H1 (cell line): ENCODE data around the gene OBSL1. TPM values are rescaled to one million over a fixed set of nuclear protein-coding genes. Genes with fewer than 3 reads are reported as not detected.

Experiments
- microRNA-seq, 2 experiments: library from miRNA; unstranded; fragments of <30 nt; microRNA quantifications; one replicate each; pipeline versions ENCODE4 to v1.2.0, GENCODE V29; 2016 to 2020; ENCODE audit warnings: borderline microRNAs expressed in 2 of 2, borderline number of aligned reads in 2 of 2, borderline replicate concordance in 1 of 2
- polyA plus RNA-seq, 7 experiments: library from polyadenylated mRNA; depleted of rRNA in 3 of 7; stranded (reverse) in 5 of 7; unstranded in 2 of 7; fragments of >200 nt in 5 of 7; fragments of 200-250 nt in 2 of 7; gene quantifications; 1 replicate in 5 of 7; 2 replicates in 1 of 7; 4 replicates in 1 of 7; pipeline versions ENCODE4 v1.2.1 to v1.2.3, GENCODE V29; 2011 to 2013; ENCODE audit warnings: missing spikeins in 2 of 7, mixed read lengths in 2 of 7
- small RNA-seq: library from polyadenylated mRNA; stranded (forward); fragments of <200 nt; extraction: miRNeasy Mini kit (QIAGEN cat#:217004); gene quantifications from one replicate; pipeline ENCODE3, GENCODE V24; 2013; ENCODE audit not compliant: insufficient read depth
- total RNA-seq: library from RNA; stranded (reverse); fragmentation: NEBNext Ultra II Directional; extraction: Animal tissue kit (Norgen Biotek cat#: 25700); gene quantifications from 2 replicates; pipeline ENCODE4 v1.2.1, GENCODE V29; 2021

OBSL1 gene
- total and polyA plus RNA-seq, 2 of the 8 experiments (the other 6 are each of a cell fraction or from before 2014, with no cell fraction given) = 116 to 127 TPM

Small RNA genes within 50 kb of the gene (microRNA-seq; reads per million reads assigned to microRNA genes)
- gene MIR3132 = 0 to 0.61 reads per million in 2 experiments

Small RNA genes within 50 kb of the gene (small RNA-seq; reads per million reads assigned to genes)
- 1.0 reads per million for gene MIR3132
- not detected for gene RN7SKP213

Other genes starting within 250 kb of the OBSL1 start
- gene RESP18, start 238.8 kb downstream of the OBSL1 start, total RNA-seq = not detected in 2 replicates
- 0.11 TPM in 1 of 2 replicates, not detected in the other for gene RESP18, start 238.8 kb downstream of the OBSL1 start, polyA plus RNA-seq (2011; rRNA removed)
- 59.8 and 64.2 TPM in 2 replicates for gene DNPEP, start 183.6 kb downstream of the OBSL1 start, total RNA-seq
- 109 and 142 TPM in 2 replicates for gene DNPEP, start 183.6 kb downstream of the OBSL1 start, polyA plus RNA-seq (2011; rRNA removed)
- 1.5 and 1.8 TPM in 2 replicates for gene DES, start 153.2 kb downstream of the OBSL1 start, total RNA-seq
- 3.8 and 4.3 TPM in 2 replicates for gene DES, start 153.2 kb downstream of the OBSL1 start, polyA plus RNA-seq (2011; rRNA removed)
- gene SPEG, start 136.7 kb downstream of the OBSL1 start, total RNA-seq = 32.0 and 36.7 TPM in 2 replicates
- gene SPEG, start 136.7 kb downstream of the OBSL1 start, polyA plus RNA-seq (2011; rRNA removed) = 19.9 and 37.1 TPM in 2 replicates
- 34.3 and 35.3 TPM in 2 replicates for gene GMPPA, start 72.6 kb downstream of the OBSL1 start, total RNA-seq
- gene GMPPA, start 72.6 kb downstream of the OBSL1 start, polyA plus RNA-seq (2011; rRNA removed) = 98.8 and 101 TPM in 2 replicates
- gene ASIC4, start 57.1 kb downstream of the OBSL1 start, total RNA-seq = 0.19 and 0.22 TPM in 2 replicates
- 0.12 and 0.30 TPM in 2 replicates for gene ASIC4, start 57.1 kb downstream of the OBSL1 start, polyA plus RNA-seq (2011; rRNA removed)
- gene CHPF, start 27.7 kb downstream of the OBSL1 start, total RNA-seq = 62.9 and 68.1 TPM in 2 replicates
- gene CHPF, start 27.7 kb downstream of the OBSL1 start, polyA plus RNA-seq (2011; rRNA removed) = 67.3 and 103 TPM in 2 replicates
- 10.2 and 11.0 TPM in 2 replicates for gene TMEM198, start 27.5 kb downstream of the OBSL1 start, total RNA-seq
- 10.4 and 15.4 TPM in 2 replicates for gene TMEM198, start 27.5 kb downstream of the OBSL1 start, polyA plus RNA-seq (2011; rRNA removed)
- gene INHA, start 771 bp upstream of the OBSL1 start, total RNA-seq = 0.65 and 0.73 TPM in 2 replicates
- gene INHA, start 771 bp upstream of the OBSL1 start, polyA plus RNA-seq (2011; rRNA removed) = 2.7 and 4.3 TPM in 2 replicates
- gene STK11IP, start 26.3 kb upstream of the OBSL1 start, total RNA-seq = 24.1 and 29.6 TPM in 2 replicates
- gene STK11IP, start 26.3 kb upstream of the OBSL1 start, polyA plus RNA-seq (2011; rRNA removed) = 18.5 and 26.5 TPM in 2 replicates
- 6.5 and 7.4 TPM in 2 replicates for gene SLC4A3, start 56.1 kb upstream of the OBSL1 start, total RNA-seq
- gene SLC4A3, start 56.1 kb upstream of the OBSL1 start, polyA plus RNA-seq (2011; rRNA removed) = 4.8 and 8.2 TPM in 2 replicates